ENCODE data around the gene ZNF219.
"Not testable (repeated sequence)": the region's sequence is repeated elsewhere in the genome, so short reads cannot be mapped to it uniquely, and the experiment has no call there.

The ZNF219 gene

GRCh38 chr14:21042918-21043317 lies 55.5 kb downstream of the ZNF219 start:
- DNase-seq (ENCODE audit: low spot score): peak; percentile 60

- DNase-seq (ENCODE audit: low spot score): no peak
Measured at GRCh38 chr14:21041676-21042433, 56.6 kb downstream of the ZNF219 start, which contains the start of gene RNASE7. RNASE7 (plus strand) TSS chr14:21042362; CDS start chr14:21042993, 631 bp downstream.

GRCh38 chr14:21040941-21041340 lies 57.5 kb downstream of the ZNF219 start:
- DNase-seq (ENCODE audit: low spot score): not testable (repeated sequence)

GRCh38 chr14:21040370-21040925 lies 58.0 kb downstream of the ZNF219 start:
- DNase-seq (ENCODE audit: low spot score): no peak

All from pons (tissue), 1 donor.